Activated CD8-positive, alpha-beta T cell treated with anti-CD3 and anti-CD28 coated beads, Interleukin-2, amount 10 ng/mL, durations not matched to agents 7 days and 5 days (primary cell): ENCODE measurements around the gene SCGB1D2. TPM values are rescaled to one million over a fixed set of nuclear protein-coding genes. Genes with fewer than 3 reads are reported as not detected.
"Not testable (repeated sequence)": the region's sequence is repeated elsewhere in the genome, so short reads cannot be mapped to it uniquely, and the experiment has no call there.

Experiments
- ATAC-seq: fragments of 150-1000 bp; cut with Tn5 transposase; one replicate; pipeline ENCODE4 v1.10.0; 2021; ENCODE audit warnings: moderate library complexity
- CTCF ChIA-PET: fragments of 350-600 bp; sonication (Branson Sonifier 250); formaldehyde crosslinking; loops from one replicate; lab custom pipeline; 2021; ENCODE audit warnings: antibody characterized with exemption; lab: Charles Lee
- POLR2A ChIA-PET: fragments of 350-600 bp; sonication (Branson Sonifier 250); formaldehyde crosslinking; loops from one replicate; lab custom pipeline; 2021; ENCODE audit warnings: antibody characterized with exemption; lab: Charles Lee
- DNase-seq: peaks from one replicate; pipeline ENCODE4 v3.0.0-alpha.2; 2020
- H3K27ac Mint-ChIP-seq: one replicate; pipeline ENCODE4 v1.8.0; 2021; ENCODE audit warnings: mild to moderate bottlenecking, mixed read lengths
- H3K27me3 Mint-ChIP-seq: one replicate; pipeline ENCODE4 v1.8.0; 2021; ENCODE audit warnings: low read depth, mixed read lengths
- H3K36me3 Mint-ChIP-seq: one replicate; pipeline ENCODE4 v1.8.0; 2021; ENCODE audit warnings: low read depth, mixed read lengths
- H3K4me1 Mint-ChIP-seq: one replicate; pipeline ENCODE4 v1.8.0; 2021; ENCODE audit warnings: low read depth, mixed read lengths
- H3K4me3 Mint-ChIP-seq: one replicate; pipeline ENCODE4 v1.8.0; 2021; ENCODE audit warnings: mild to moderate bottlenecking, mixed read lengths
- H3K9me3 Mint-ChIP-seq: one replicate; pipeline ENCODE4 v1.8.0; 2022; ENCODE audit warnings: mixed read lengths; ENCODE audit not compliant: insufficient read depth
- total RNA-seq, 2 experiments: library from RNA; stranded (reverse); gene quantifications; one replicate each; pipeline ENCODE4 v1.2.3, GENCODE V29; 2021

Gene SCGB1D2
- total RNA-seq: not detected

DNA sequence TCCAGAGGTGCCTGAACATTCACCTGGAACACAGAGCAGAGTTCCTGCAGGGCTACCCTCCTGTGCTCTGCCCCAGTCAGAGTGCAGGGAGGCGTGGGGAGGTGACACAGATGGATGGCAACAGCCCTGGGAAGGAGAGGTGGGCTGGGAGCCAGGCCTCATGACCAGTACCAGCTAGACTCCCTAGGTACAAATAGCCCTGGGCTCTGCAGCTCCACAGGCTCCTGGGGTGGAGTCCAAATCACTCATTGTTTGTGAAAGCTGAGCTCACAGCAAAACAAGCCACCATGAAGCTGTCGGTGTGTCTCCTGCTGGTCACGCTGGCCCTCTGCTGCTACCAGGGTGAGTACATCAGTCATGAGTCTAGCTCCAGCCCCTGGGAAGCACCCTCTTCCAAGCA is at the start of gene SCGB1D2:
Gene SCGB1D2 (plus strand): TSS at position 219 of the 400 bp plus-strand sequence. CDS start 69 bp downstream, at position 288.
- Mint-ChIP-seq H3K36me3 (no peaks in the 10 kb centered on the region), H3K9me3 (no peaks in the 10 kb centered on the region), H3K4me3 (no peak within 1 kb of the TSS), H3K27me3 (peaks cover 21% of the 10 kb centered on the region), H3K4me1 (no peaks in the 10 kb centered on the region), H3K27ac (no peak within 1 kb of the TSS)
- ChIA-PET POLR2A (no interaction called here), CTCF (interaction anchor here (1.3 to 1.5 kb wide), 2 partner anchors 69 to 70 kb away, joined by 3 read pairs; no protein-coding TSS in a partner anchor)
- no peak for DNase-seq
- no peak for ATAC-seq

DNA sequence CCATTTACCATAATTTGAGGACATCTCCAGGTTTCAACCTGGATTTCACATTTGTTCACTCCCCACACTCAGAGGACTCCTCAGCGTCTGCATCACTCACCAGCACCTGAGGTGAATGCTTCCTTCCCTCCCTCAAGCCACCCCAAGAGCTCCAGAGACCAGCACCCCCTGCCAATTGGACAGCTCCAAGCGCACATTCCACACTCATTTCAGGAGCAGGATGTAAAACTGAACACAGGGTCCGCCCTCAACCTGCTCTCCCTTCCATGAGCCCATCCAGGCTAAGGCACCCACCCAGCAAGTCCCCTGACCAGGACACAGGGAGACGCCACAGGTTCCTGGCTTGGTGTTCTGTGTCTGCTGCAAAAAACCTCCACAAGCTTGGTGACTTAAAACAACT is 48.1 kb upstream of the SCGB1D2 start:
- CTCF ChIA-PET: no interaction called here

DNA sequence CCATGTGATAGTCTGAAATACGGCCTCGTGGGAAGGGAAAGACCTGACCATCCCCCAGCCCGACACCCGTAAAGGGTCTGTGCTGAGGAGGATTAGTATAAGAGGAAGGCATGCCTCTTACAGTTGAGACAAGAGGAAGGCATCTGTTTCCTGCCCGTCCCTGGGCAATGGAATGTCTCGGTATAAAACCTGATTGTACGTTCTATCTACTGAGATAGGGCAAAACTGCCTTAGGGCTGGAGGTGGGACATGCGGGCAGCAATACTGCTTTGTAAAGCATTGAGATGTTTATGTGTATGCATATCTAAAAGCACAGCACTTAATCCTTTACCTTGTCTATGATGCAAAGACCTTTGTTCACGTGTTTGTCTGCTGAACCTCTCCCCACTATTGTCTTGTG is 47.0 kb upstream of the SCGB1D2 start:
- H3K4me1 Mint-ChIP-seq, CTCF ChIA-PET, H3K9me3 Mint-ChIP-seq, H3K4me3 Mint-ChIP-seq, POLR2A ChIA-PET, H3K36me3 Mint-ChIP-seq, DNase-seq, H3K27ac Mint-ChIP-seq, ATAC-seq: not testable (repeated sequence)
- H3K27me3 Mint-ChIP-seq: peaks cover 25% of the 10 kb centered on the region

More for the DNA sequence above, 48.1 kb upstream of the SCGB1D2 start:
- POLR2A ChIA-PET: no interaction called here
- Mint-ChIP-seq H3K36me3 (no peaks in the 10 kb centered on the region), H3K27me3 (peaks cover 23% of the 10 kb centered on the region), H3K4me3 (no peak overlapping the region), H3K4me1 (no peaks in the 10 kb centered on the region), H3K9me3 (no peaks in the 10 kb centered on the region), H3K27ac (no peak overlapping the region)
- no peak for ATAC-seq
- no peak for DNase-seq

GRCh38 chr11:62195945-62196344 is 46.1 kb upstream of the SCGB1D2 start:
- ChIA-PET POLR2A (no interaction called here), CTCF (no interaction called here)
- Mint-ChIP-seq H3K36me3 (no peaks in the 10 kb centered on the region), H3K27me3 (peaks cover 33% of the 10 kb centered on the region), H3K27ac (no peak overlapping the region), H3K9me3 (no peaks in the 10 kb centered on the region), H3K4me3 (no peak overlapping the region), H3K4me1 (no peaks in the 10 kb centered on the region)
- DNase-seq (no peak), ATAC-seq (no peak)

DNA sequence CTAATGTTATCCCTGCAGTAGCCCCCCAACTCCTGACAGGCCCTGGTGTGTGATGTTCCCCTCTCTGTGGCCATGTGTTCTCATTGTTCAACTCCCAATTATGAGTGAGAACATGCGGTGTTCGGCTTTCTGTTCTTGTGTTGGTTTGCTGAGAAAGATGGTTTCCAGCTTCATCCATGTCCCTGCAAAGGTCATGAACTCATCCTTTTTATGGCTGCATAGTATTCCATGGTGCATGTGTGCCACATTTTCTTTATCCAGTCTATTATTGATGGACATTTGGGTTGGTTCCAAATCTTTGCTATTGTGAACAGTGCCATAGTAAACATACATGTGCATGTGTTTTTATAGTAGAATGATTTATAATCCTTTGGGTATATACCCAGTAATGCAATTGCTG is 44.6 kb upstream of the SCGB1D2 start:
- H3K27ac Mint-ChIP-seq, H3K9me3 Mint-ChIP-seq, H3K4me3 Mint-ChIP-seq, H3K36me3 Mint-ChIP-seq, DNase-seq, POLR2A ChIA-PET, CTCF ChIA-PET, ATAC-seq, H3K4me1 Mint-ChIP-seq: not testable (repeated sequence)
- H3K27me3 Mint-ChIP-seq: peaks cover 42% of the 10 kb centered on the region

GRCh38 chr11:62201376-62201775 is 40.7 kb upstream of the SCGB1D2 start:
- Mint-ChIP-seq H3K27me3 (peaks cover 31% of the 10 kb centered on the region), H3K9me3 (no peaks in the 10 kb centered on the region), H3K4me3 (no peak overlapping the region), H3K27ac (no peak overlapping the region), H3K36me3 (no peaks in the 10 kb centered on the region), H3K4me1 (peaks cover 2% of the 10 kb centered on the region)
- ATAC-seq (no peak), DNase-seq (no peak)
- ChIA-PET CTCF (interaction anchor here (0.8 kb wide), 1 partner anchor 13 kb away, joined by 3 read pairs; no protein-coding TSS in a partner anchor), POLR2A (no interaction called here)

DNA sequence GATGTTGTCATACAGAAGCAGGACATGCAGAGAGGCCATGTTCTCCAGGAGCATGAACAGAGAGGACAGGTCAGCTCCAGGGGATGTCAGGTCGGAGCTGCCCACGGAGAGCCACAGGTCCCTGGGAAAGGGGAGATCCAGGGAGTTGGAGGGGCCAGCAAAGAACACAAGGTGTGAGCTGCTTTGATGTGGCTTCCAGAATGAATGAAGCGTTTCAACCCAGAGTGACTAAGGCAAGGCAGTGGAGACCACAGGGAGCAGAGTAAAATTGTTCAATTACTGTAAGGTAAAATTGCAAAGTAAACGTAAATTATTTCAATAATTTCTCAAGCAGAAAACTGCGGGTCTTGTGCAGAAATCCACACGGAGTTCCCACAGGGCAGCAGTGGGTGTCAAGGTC is 39.1 kb upstream of the SCGB1D2 start:
- Mint-ChIP-seq H3K4me1 (peaks cover 2% of the 10 kb centered on the region), H3K36me3 (no peaks in the 10 kb centered on the region), H3K27ac (no peak overlapping the region), H3K4me3 (no peak overlapping the region), H3K9me3 (no peaks in the 10 kb centered on the region), H3K27me3 (peaks cover 28% of the 10 kb centered on the region)
- CTCF ChIA-PET: interaction anchor here (2.4 kb wide), 1 partner anchor 32 kb away, joined by 9 read pairs; no protein-coding TSS in a partner anchor
- no peak for DNase-seq
- no peak for ATAC-seq
- POLR2A ChIA-PET: no interaction called here

DNA sequence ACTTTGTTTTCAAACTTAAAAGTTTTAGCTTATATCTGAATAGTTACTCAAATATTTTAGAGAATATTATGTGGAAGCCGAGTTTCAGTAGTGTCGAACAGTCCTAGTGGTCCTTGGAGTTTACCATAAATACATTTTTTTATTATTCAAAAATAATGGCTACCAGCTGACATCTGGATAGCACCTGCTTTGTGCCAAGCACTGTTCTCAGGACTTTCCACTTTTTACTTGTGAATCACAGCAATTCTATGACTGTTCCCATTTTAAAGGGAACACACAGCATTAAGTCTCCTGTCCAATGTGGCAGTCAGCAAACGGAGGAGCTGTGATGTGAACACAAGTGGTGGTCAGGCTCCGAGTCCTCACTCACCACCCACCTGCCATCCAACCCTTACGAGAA is 37.6 kb upstream of the SCGB1D2 start:
- Mint-ChIP-seq H3K36me3 (no peaks in the 10 kb centered on the region), H3K27ac (no peak overlapping the region), H3K4me1 (peaks cover 2% of the 10 kb centered on the region), H3K9me3 (no peaks in the 10 kb centered on the region), H3K4me3 (no peak overlapping the region), H3K27me3 (peaks cover 27% of the 10 kb centered on the region)
- ATAC-seq (no peak), DNase-seq (no peak)
- CTCF ChIA-PET: interaction anchor here (1.1 to 2.4 kb wide), 2 partner anchors 33 to 122 kb away, joined by 3 to 9 read pairs; no protein-coding TSS in a partner anchor
- POLR2A ChIA-PET: no interaction called here

- CTCF ChIA-PET: interaction anchor here (2.7 kb wide), 1 partner anchor 34 kb away, joined by 7 read pairs; no protein-coding TSS in a partner anchor
- no peak for DNase-seq
- POLR2A ChIA-PET: no interaction called here
- H3K4me1 Mint-ChIP-seq: peaks cover 2% of the 10 kb centered on the region
- H3K9me3 Mint-ChIP-seq: no peaks in the 10 kb centered on the region
- no peak overlapping the region for H3K27ac Mint-ChIP-seq
- no peak for ATAC-seq
- H3K27me3 Mint-ChIP-seq: peaks cover 19% of the 10 kb centered on the region
- no peaks in the 10 kb centered on the region for H3K36me3 Mint-ChIP-seq
- no peak overlapping the region for H3K4me3 Mint-ChIP-seq
Measured at GRCh38 chr11:62205441-62205840, 36.6 kb upstream of the SCGB1D2 start.

DNA sequence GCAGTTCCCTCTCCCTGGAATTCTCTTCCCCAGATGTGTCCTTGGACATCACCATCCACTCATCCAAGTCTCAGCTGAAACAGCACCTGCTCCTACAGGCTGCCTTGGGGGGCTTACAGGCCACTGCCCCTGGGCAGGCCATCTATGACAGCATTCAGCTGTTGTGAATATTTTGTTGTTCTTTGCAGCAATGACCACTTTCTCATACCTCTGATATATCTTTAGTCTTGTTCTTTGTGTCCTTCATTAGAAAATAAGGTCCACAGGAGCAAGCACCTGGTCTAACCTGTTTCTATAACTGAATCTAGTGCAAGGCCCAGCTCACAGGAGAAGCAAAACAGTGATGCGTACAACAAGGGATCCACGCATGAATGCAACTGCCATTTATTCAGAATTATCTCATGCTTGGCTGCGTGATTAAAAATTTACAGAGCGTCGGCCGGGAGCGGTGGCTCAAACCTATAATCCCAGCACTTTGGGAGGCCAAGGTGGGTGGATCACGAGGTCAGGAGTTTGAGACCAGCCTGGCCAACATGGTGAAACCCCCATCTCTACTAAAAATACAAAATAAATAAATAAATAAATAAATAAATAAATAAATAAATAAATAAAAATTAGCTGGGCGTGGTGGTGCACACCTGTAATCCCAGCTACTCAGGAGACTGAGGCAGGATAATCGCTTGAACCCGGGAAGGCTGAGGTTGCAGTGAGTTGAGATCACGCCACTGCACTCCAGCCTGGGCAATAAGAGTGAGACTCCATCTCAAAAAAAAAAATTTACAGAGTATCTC is 35.6 kb upstream of the SCGB1D2 start:
- H3K4me1 Mint-ChIP-seq, POLR2A ChIA-PET, DNase-seq, ATAC-seq, H3K9me3 Mint-ChIP-seq, H3K27ac Mint-ChIP-seq, H3K36me3 Mint-ChIP-seq, H3K4me3 Mint-ChIP-seq: not testable (repeated sequence)
- CTCF ChIA-PET: interaction anchor here (2.7 kb wide), 1 partner anchor 35 kb away, joined by 7 read pairs; no protein-coding TSS in a partner anchor
- H3K27me3 Mint-ChIP-seq: peaks cover 13% of the 10 kb centered on the region

DNA sequence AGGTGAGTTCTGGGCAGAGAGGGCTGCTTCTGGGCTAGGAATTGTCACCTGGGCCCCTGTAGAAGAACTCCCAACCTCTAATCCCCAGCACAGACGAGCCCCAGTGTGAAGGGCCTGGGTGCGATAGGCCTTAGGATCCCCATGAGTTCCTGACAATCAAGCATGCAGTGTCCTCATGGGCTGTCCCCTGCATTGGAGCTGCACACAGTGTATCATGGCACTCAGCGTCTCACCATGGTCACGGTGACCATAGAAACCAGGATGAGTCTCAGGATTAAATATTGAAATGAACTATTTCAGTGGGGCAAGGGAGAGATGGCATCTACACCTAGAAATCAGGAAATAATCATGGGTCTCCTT is 33.3 kb upstream of the SCGB1D2 start:
- Mint-ChIP-seq H3K27ac (no peak overlapping the region), H3K4me3 (no peak overlapping the region), H3K36me3 (no peaks in the 10 kb centered on the region), H3K9me3 (no peaks in the 10 kb centered on the region), H3K27me3 (peaks cover 2% of the 10 kb centered on the region), H3K4me1 (no peaks in the 10 kb centered on the region)
- ATAC-seq (no peak), DNase-seq (no peak)
- ChIA-PET CTCF (interaction anchor here (1.3 kb wide), 1 partner anchor 102 kb away, joined by 3 read pairs; no protein-coding TSS in a partner anchor), POLR2A (no interaction called here)

- Mint-ChIP-seq H3K4me3 (no peak overlapping the region), H3K27me3 (peaks cover 25% of the 10 kb centered on the region), H3K27ac (no peak overlapping the region), H3K36me3 (peaks cover 2% of the 10 kb centered on the region), H3K4me1 (no peaks in the 10 kb centered on the region), H3K9me3 (peaks cover 6% of the 10 kb centered on the region)
- CTCF ChIA-PET: interaction anchor here (0.6 to 1.2 kb wide), 7 partner anchors 11 to 177 kb away, joined by 3 to 10 read pairs (median 3); no protein-coding TSS in a partner anchor
- POLR2A ChIA-PET: no interaction called here
- DNase-seq: no peak
- ATAC-seq: no peak
Measured at GRCh38 chr11:62217191-62217748, 24.8 kb upstream of the SCGB1D2 start.
